Caco-2 (cell line): Measurements from ENCODE around the gene PARD3B. TPM values are rescaled to one million over a fixed set of nuclear protein-coding genes. Genes with fewer than 3 reads are reported as not detected.

ENCODE experiments used
- BruUV-seq: library from RNA; stranded (reverse); fragments of 400-500 nt; replicated peaks from 2 replicates; lab custom pipeline; 2021; lab: Mats Ljungman, UMichigan
- CTCF ChIA-PET: fragments of 300-600 bp; sonication (Branson Sonifier 250); formaldehyde crosslinking; loops from one replicate; lab custom pipeline; 2022; ENCODE audit warnings: antibody characterized with exemption; lab: Charles Lee
- POLR2A ChIA-PET: fragments of 300-600 bp; sonication (Branson Sonifier 250); formaldehyde crosslinking; loops from one replicate; lab custom pipeline; 2022; ENCODE audit warnings: antibody characterized with exemption; lab: Charles Lee
- DNase-seq, 2 experiments: peaks; one replicate each; pipeline versions ENCODE4 v3.0.0 to v3.0.0-alpha.2; 2020 to 2022
- H3K27me3 ChIP-seq: replicated peaks from 2 replicates; pipeline ENCODE4 v1.6.0; 2011; ENCODE audit warnings: low read length; ENCODE audit not compliant: control insufficient read depth, insufficient read depth
- H3K36me3 ChIP-seq: 2 replicates; pipeline ENCODE4 v1.5.1; 2011; ENCODE audit warnings: low read length; ENCODE audit not compliant: control insufficient read depth, insufficient read depth
- H3K4me1 ChIP-seq: fragments of 250-450 bp; sonication (Bioruptor Pico); 2 replicates; pipeline ENCODE4 v1.5.1; 2020; ENCODE audit warnings: mild to moderate bottlenecking
- H3K4me3 ChIP-seq: 2 replicates; pipeline ENCODE4 v1.5.1; 2011; ENCODE audit warnings: low read depth, mild to moderate bottlenecking, control low read depth, low read length
- H3K9me3 ChIP-seq: fragments of 250-450 bp; sonication (Bioruptor Pico); 2 replicates; pipeline ENCODE4 v1.5.1; 2020; ENCODE audit warnings: mild to moderate bottlenecking, moderate library complexity
- H3K27ac Mint-ChIP-seq: one replicate; pipeline ENCODE4 v1.8.0; 2022; ENCODE audit warnings: mixed read lengths; ENCODE audit not compliant: unreplicated experiment
- H3K27me3 Mint-ChIP-seq: one replicate; pipeline ENCODE4 v1.8.0; 2022; ENCODE audit warnings: mixed read lengths; ENCODE audit not compliant: insufficient read depth, unreplicated experiment
- H3K36me3 Mint-ChIP-seq: one replicate; pipeline ENCODE4 v1.8.0; 2022; ENCODE audit warnings: mild to moderate bottlenecking, mixed read lengths; ENCODE audit not compliant: insufficient read depth, unreplicated experiment
- H3K4me1 Mint-ChIP-seq: one replicate; pipeline ENCODE4 v1.8.0; 2022; ENCODE audit warnings: low read depth, mixed read lengths; ENCODE audit not compliant: unreplicated experiment
- H3K4me3 Mint-ChIP-seq: one replicate; pipeline ENCODE4 v1.8.0; 2022; ENCODE audit warnings: mild to moderate bottlenecking, moderate library complexity, mixed read lengths; ENCODE audit not compliant: unreplicated experiment
- H3K9me3 Mint-ChIP-seq: one replicate; pipeline ENCODE4 v1.8.0; 2022; ENCODE audit warnings: mixed read lengths; ENCODE audit not compliant: unreplicated experiment
- CTCF ChIP-seq, 2 experiments: fragments of 200-600 bp in 1 of 2; IDR thresholded peaks; 1 replicate in 1 of 2; 2 replicates in 1 of 2; pipeline versions ENCODE4 v1.5.1 to v1.8.0; 2011 to 2022; ENCODE audit warnings: antibody characterized with exemption in 1 of 2, control low read depth in 1 of 2, inconsistent platforms in 1 of 2, low read depth in 1 of 2, low read length in 1 of 2, mild to moderate bottlenecking in 1 of 2, moderate library complexity in 1 of 2; ENCODE audit not compliant: insufficient read depth in 1 of 2, severe bottlenecking in 1 of 2, unreplicated experiment in 1 of 2
- intact Hi-C: fragments of 100-400 bp; cut with micrococcal nuclease; formaldehyde crosslinking; loops from one replicate; pipeline ENCODE4 v1.10.0; 2022; ENCODE audit not compliant: unreplicated experiment
- total RNA-seq: library from RNA; stranded (reverse); gene quantifications from 2 replicates; pipeline ENCODE4 v1.2.3, GENCODE V29; 2022

PARD3B gene
- total RNA-seq, 1 experiment from 2014 or later: 68.9 TPM

- Histone ChIP-seq H3K4me1 (peaks cover 4% of the 10 kb centered on the region; the same call in 1 of the 2 replicates), H3K4me3 (no peak overlapping the region), H3K36me3 (no peaks in the 10 kb centered on the region), H3K27me3 (no peaks in the 10 kb centered on the region), H3K9me3 (no peaks in the 10 kb centered on the region)
- DNase-seq: no peak
- Mint-ChIP-seq H3K4me3 (no peak overlapping the region), H3K27me3 (no peaks in the 10 kb centered on the region), H3K4me1 (no peaks in the 10 kb centered on the region), H3K27ac (no peak overlapping the region), H3K9me3 (no peaks in the 10 kb centered on the region), H3K36me3 (no peaks in the 10 kb centered on the region)
- CTCF ChIA-PET: no interaction called here
- POLR2A ChIA-PET: no interaction called here
- no peak for TF ChIP-seq CTCF (IDR thresholded peaks at IDR 0.05; ENCODE audit: insufficient read depth in 1 of 2, low read depth in 1 of 2, low read length in 1 of 2, severe bottlenecking in 1 of 2, unreplicated experiment in 1 of 2)
- intact Hi-C loops: no loop called here
- BruUV-seq: no TSS peak
Observed at GRCh38 chr2:205543262-205543843, 998.1 kb downstream of the PARD3B start.

- H3K4me3 ChIP-seq: no peak overlapping the region
- no peak overlapping the region for H3K27ac Mint-ChIP-seq
Observed at GRCh38 chr2:205543937-205544702, 998.8 kb downstream of the PARD3B start.

More at GRCh38 chr2:205543937-205544702, 998.8 kb downstream of the PARD3B start:
- Histone ChIP-seq H3K9me3 (no peaks in the 10 kb centered on the region), H3K27me3 (no peaks in the 10 kb centered on the region), H3K4me1 (peaks cover 4% of the 10 kb centered on the region; the same call in 1 of the 2 replicates), H3K36me3 (no peaks in the 10 kb centered on the region)
- no peak for TF ChIP-seq CTCF (IDR thresholded peaks at IDR 0.05; ENCODE audit: insufficient read depth in 1 of 2, low read depth in 1 of 2, low read length in 1 of 2, severe bottlenecking in 1 of 2, unreplicated experiment in 1 of 2)
- no peaks in the 10 kb centered on the region for H3K27me3 Mint-ChIP-seq
- BruUV-seq: no TSS peak
- POLR2A ChIA-PET: no interaction called here
- H3K9me3 Mint-ChIP-seq: no peaks in the 10 kb centered on the region
- no peak overlapping the region for H3K4me3 Mint-ChIP-seq
- CTCF ChIA-PET: no interaction called here
- intact Hi-C loops: no loop called here
- DNase-seq: no peak
- H3K4me1 Mint-ChIP-seq: no peaks in the 10 kb centered on the region
- H3K36me3 Mint-ChIP-seq: no peaks in the 10 kb centered on the region
